Measurements from ENCODE around the gene GSPT1. TPM values are rescaled to one million over a fixed set of nuclear protein-coding genes. Genes with fewer than 3 reads are reported as not detected.

The GSPT1 gene
- total RNA-seq, 1 experiment from 2014 or later: 136 TPM

GRCh38 chr16:11909653-11910545, 5.9 kb downstream of the GSPT1 start:
- H3K4me1 Mint-ChIP-seq (ENCODE audit: low read depth, unreplicated experiment): peaks cover 22% of the 10 kb centered on the region
- TF ChIP-seq CTCF (IDR thresholded peaks at IDR 0.05; ENCODE audit: insufficient read depth in 1 of 2, low read depth in 1 of 2, low read length in 1 of 2, severe bottlenecking in 1 of 2, unreplicated experiment in 1 of 2): no peak
- H3K36me3 ChIP-seq (ENCODE audit: control insufficient read depth, insufficient read depth, low read length): no peaks in the 10 kb centered on the region; the same call in 1 of the 2 replicates
- H3K9me3 ChIP-seq: no peaks in the 10 kb centered on the region
- no TSS peak for BruUV-seq (replicated peaks)
- ChIA-PET POLR2A (no interaction called here), CTCF (no interaction called here)
- no peaks in the 10 kb centered on the region for H3K27me3 ChIP-seq (replicated peaks; ENCODE audit: control insufficient read depth, insufficient read depth, low read length)
- no peaks in the 10 kb centered on the region for H3K27me3 Mint-ChIP-seq (ENCODE audit: insufficient read depth, unreplicated experiment)
- H3K27ac Mint-ChIP-seq (ENCODE audit: unreplicated experiment): no peak overlapping the region
- H3K9me3 Mint-ChIP-seq (ENCODE audit: unreplicated experiment): no peaks in the 10 kb centered on the region
- H3K4me1 ChIP-seq: no peaks in the 10 kb centered on the region
- H3K36me3 Mint-ChIP-seq (ENCODE audit: insufficient read depth, unreplicated experiment): peaks cover 49% of the 10 kb centered on the region
- no peak overlapping the region for H3K4me3 Mint-ChIP-seq (ENCODE audit: unreplicated experiment)
- intact Hi-C loops (cut with micrococcal nuclease; ENCODE audit: unreplicated experiment): no loop called here
- no peak overlapping the region for H3K4me3 ChIP-seq (ENCODE audit: low read depth, low read length)
- DNase-seq: no peak

- H3K4me3 ChIP-seq (ENCODE audit: low read depth, low read length): no peak overlapping the region
- no peaks in the 10 kb centered on the region for H3K4me1 ChIP-seq
- POLR2A ChIA-PET: no interaction called here
- no peak for TF ChIP-seq CTCF (IDR thresholded peaks at IDR 0.05; ENCODE audit: insufficient read depth in 1 of 2, low read depth in 1 of 2, low read length in 1 of 2, severe bottlenecking in 1 of 2, unreplicated experiment in 1 of 2)
- no peaks in the 10 kb centered on the region for H3K9me3 Mint-ChIP-seq (ENCODE audit: unreplicated experiment)
- H3K27me3 ChIP-seq (replicated peaks; ENCODE audit: control insufficient read depth, insufficient read depth, low read length): no peaks in the 10 kb centered on the region
- H3K36me3 Mint-ChIP-seq (ENCODE audit: insufficient read depth, unreplicated experiment): peaks cover 49% of the 10 kb centered on the region
- no peaks in the 10 kb centered on the region; the same call in 1 of the 2 replicates for H3K36me3 ChIP-seq (ENCODE audit: control insufficient read depth, insufficient read depth, low read length)
- H3K9me3 ChIP-seq: no peaks in the 10 kb centered on the region
- no peak for DNase-seq
- no peaks in the 10 kb centered on the region for H3K27me3 Mint-ChIP-seq (ENCODE audit: insufficient read depth, unreplicated experiment)
- CTCF ChIA-PET: no interaction called here
- intact Hi-C loops (cut with micrococcal nuclease; ENCODE audit: unreplicated experiment): no loop called here
- H3K27ac Mint-ChIP-seq (ENCODE audit: unreplicated experiment): no peak overlapping the region
- H3K4me3 Mint-ChIP-seq (ENCODE audit: unreplicated experiment): no peak overlapping the region
- BruUV-seq (replicated peaks): no TSS peak
- H3K4me1 Mint-ChIP-seq (ENCODE audit: low read depth, unreplicated experiment): peaks cover 6% of the 10 kb centered on the region
Observed at GRCh38 chr16:11907160-11907970, 8.4 kb downstream of the GSPT1 start.

GRCh38 chr16:11903906-11904305, 11.8 kb downstream of the GSPT1 start:
- no TSS peak for BruUV-seq (replicated peaks)
- H3K27ac Mint-ChIP-seq (ENCODE audit: unreplicated experiment): no peak overlapping the region

More at GRCh38 chr16:11903906-11904305, 11.8 kb downstream of the GSPT1 start:
- Mint-ChIP-seq H3K36me3 (ENCODE audit: insufficient read depth, unreplicated experiment) (peaks cover 57% of the 10 kb centered on the region), H3K27me3 (ENCODE audit: insufficient read depth, unreplicated experiment) (no peaks in the 10 kb centered on the region), H3K4me1 (ENCODE audit: low read depth, unreplicated experiment) (no peaks in the 10 kb centered on the region), H3K9me3 (ENCODE audit: unreplicated experiment) (no peaks in the 10 kb centered on the region), H3K4me3 (ENCODE audit: unreplicated experiment) (no peak overlapping the region)
- ChIA-PET CTCF (no interaction called here), POLR2A (no interaction called here)
- TF ChIP-seq CTCF (IDR thresholded peaks at IDR 0.05; ENCODE audit: insufficient read depth in 1 of 2, low read depth in 1 of 2, low read length in 1 of 2, severe bottlenecking in 1 of 2, unreplicated experiment in 1 of 2): no peak
- Histone ChIP-seq H3K36me3 (ENCODE audit: control insufficient read depth, insufficient read depth, low read length) (no peaks in the 10 kb centered on the region; the same call in 1 of the 2 replicates), H3K4me3 (ENCODE audit: low read depth, low read length) (no peak overlapping the region), H3K27me3 (replicated peaks; ENCODE audit: control insufficient read depth, insufficient read depth, low read length) (no peaks in the 10 kb centered on the region), H3K4me1 (no peaks in the 10 kb centered on the region), H3K9me3 (no peaks in the 10 kb centered on the region)
- intact Hi-C loops (cut with micrococcal nuclease; ENCODE audit: unreplicated experiment): no loop called here
- no peak for DNase-seq

All from Caco-2 (cell line).